GM12878 (cell line): ENCODE results near the gene MAPKAP1. TPM values are rescaled to one million over a fixed set of nuclear protein-coding genes. Genes with fewer than 3 reads are reported as not detected.

ENCODE experiments used
- ATF7 ChIP-seq: fragments of 450-650 bp; IDR thresholded peaks from 2 replicates; pipeline ENCODE4 v1.6.1; 2016; ENCODE audit warnings: low read depth, mild to moderate bottlenecking
- CBX3 ChIP-seq: fragments of 200-600 bp; sonication (generic); IDR thresholded peaks from 2 replicates; pipeline ENCODE4 v1.6.1; 2016; ENCODE audit warnings: low read depth, borderline replicate concordance
- CREB1 ChIP-seq: IDR thresholded peaks from 2 replicates; pipeline ENCODE4 v1.6.1; 2012; ENCODE audit warnings: low read depth, mild to moderate bottlenecking, inconsistent platforms
- DPF2 ChIP-seq: fragments of 450-650 bp; IDR thresholded peaks from 2 replicates; pipeline ENCODE4 v1.6.1; 2017; ENCODE audit warnings: mild to moderate bottlenecking
- EED ChIP-seq: sonication (generic); IDR thresholded peaks from 2 replicates; pipeline ENCODE4 v1.6.1; 2016; ENCODE audit warnings: antibody characterized with exemption, low read depth
- EP300 ChIP-seq, 2 experiments: fragments of 150-350 bp in 1 of 2; IDR thresholded peaks; 2 replicates each; pipeline ENCODE4 v1.6.1; 2011 to 2012; ENCODE audit warnings: low read depth in 2 of 2, low read length in 2 of 2, borderline replicate concordance in 1 of 2, improper control_type of control experiment in 1 of 2, inconsistent platforms in 1 of 2; ENCODE audit not compliant: control insufficient read depth in 1 of 2
- FOXK2 ChIP-seq: fragments of 450-650 bp; IDR thresholded peaks from 2 replicates; pipeline ENCODE4 v1.6.1; 2017; ENCODE audit warnings: mild to moderate bottlenecking, moderate library complexity
- GATAD2B ChIP-seq: fragments of 450-650 bp; conservative IDR thresholded peaks from 2 replicates; pipeline ENCODE4 v1.6.1; 2017; ENCODE audit warnings: low read depth, mild to moderate bottlenecking, moderate library complexity
- LARP7 ChIP-seq: fragments of 450-650 bp; IDR thresholded peaks from 2 replicates; pipeline ENCODE4 v1.6.1; 2017; ENCODE audit warnings: mild to moderate bottlenecking
- MEF2B ChIP-seq: fragments of 450-650 bp; IDR thresholded peaks from 2 replicates; pipeline ENCODE4 v1.6.1; 2018; ENCODE audit warnings: mild to moderate bottlenecking, moderate library complexity; ENCODE audit not compliant: partially characterized antibody, poor library complexity, severe bottlenecking
- MYC ChIP-seq: IDR thresholded peaks from 2 replicates; pipeline ENCODE4 v1.6.1; 2011; ENCODE audit warnings: mild to moderate bottlenecking, low read length, moderate library complexity, inconsistent platforms; ENCODE audit not compliant: insufficient read depth, insufficient replicate concordance, insufficient read length, severe bottlenecking
- POLR2A ChIP-seq: IDR thresholded peaks from 2 replicates; pipeline ENCODE4 v1.6.1; 2011; ENCODE audit warnings: low read depth, mild to moderate bottlenecking, low read length
- RAD21 ChIP-seq: IDR thresholded peaks from 2 replicates; pipeline ENCODE4 v1.6.1; 2011; ENCODE audit warnings: mild to moderate bottlenecking, low read depth, low read length, moderate library complexity; ENCODE audit not compliant: insufficient read depth
- RBBP5 ChIP-seq: fragments of 200-600 bp; sonication (generic); conservative IDR thresholded peaks from 2 replicates; pipeline ENCODE4 v1.6.1; 2016
- RCOR1 ChIP-seq: conservative IDR thresholded peaks from 2 replicates; pipeline ENCODE4 v1.6.1; 2012; ENCODE audit warnings: low read depth, low read length, improper control_type of control experiment
- SMAD5 ChIP-seq: IDR thresholded peaks from 2 replicates; pipeline ENCODE4 v1.6.1; 2016; ENCODE audit warnings: antibody characterized with exemption, low read depth
- STAT3 ChIP-seq: IDR thresholded peaks from 2 replicates; pipeline ENCODE4 v1.6.1; 2011; ENCODE audit warnings: low read depth, low read length, improper control_type of control experiment
- YBX1 ChIP-seq: fragments of 450-650 bp; IDR thresholded peaks from 2 replicates; pipeline ENCODE4 v1.6.1; 2016; ENCODE audit warnings: antibody characterized with exemption
- ZNF207 ChIP-seq: fragments of 450-650 bp; IDR thresholded peaks from 2 replicates; pipeline ENCODE4 v1.6.1; 2014; ENCODE audit warnings: antibody characterized with exemption, mild to moderate bottlenecking, borderline replicate concordance
- polyA plus RNA-seq, 11 experiments: library from polyadenylated mRNA; depleted of rRNA in 4 of 11; unstranded in 6 of 11; stranded (reverse) in 5 of 11; fragments of >200 nt; fragmentation: Nextera tagmentation in 4 of 11; fragmentation: Illumina TruSeq in 1 of 11; extraction: Ambion mirVana in 4 of 11; extraction: Trizol in 1 of 11; gene quantifications; 1 replicate in 1 of 11; 2 replicates in 10 of 11; pipeline versions ENCODE4 v1.2.1 to v1.2.3, GENCODE V29; 2011 to 2016; ENCODE audit warnings: inconsistent platforms in 2 of 11, missing spikeins in 2 of 11, low read depth in 1 of 11
- total RNA-seq, 4 experiments: library from RNA; depleted of rRNA in 3 of 4; stranded (reverse); fragments of >200 nt in 3 of 4; fragmentation: Illumina TruSeq in 1 of 4; extraction: Trizol in 1 of 4; gene quantifications; 2 replicates each; pipeline versions ENCODE4 v1.2.1 to v1.2.3, GENCODE V29; 2013 to 2021
- TF ChIP-seq, protein P1 (sequence below): IDR thresholded peaks from 2 replicates; pipeline ENCODE4 v1.6.1; 2011; ENCODE audit warnings: borderline replicate concordance, low read depth, mild to moderate bottlenecking, moderate library complexity, mixed read lengths, low read length; ENCODE audit not compliant: insufficient read depth; ENCODE audit errors: extremely low read length
- TF ChIP-seq, protein P2 (sequence below): fragments of 450-650 bp; IDR thresholded peaks from 2 replicates; pipeline ENCODE4 v1.6.1; 2016; ENCODE audit warnings: mild to moderate bottlenecking
- TF ChIP-seq, protein P3 (sequence below): IDR thresholded peaks from 2 replicates; pipeline ENCODE4 v1.6.1; 2011; ENCODE audit warnings: low read depth, low read length, improper control_type of control experiment, borderline replicate concordance
- TF ChIP-seq, protein P4 (sequence below): fragments of 450-650 bp; IDR thresholded peaks from 2 replicates; pipeline ENCODE4 v1.6.1; 2014; ENCODE audit warnings: mild to moderate bottlenecking
- TF ChIP-seq, protein P5 (sequence below): IDR thresholded peaks from 2 replicates; pipeline ENCODE4 v1.6.1; 2012; ENCODE audit warnings: low read length, inconsistent platforms
- TF ChIP-seq, protein P6 (sequence below): IDR thresholded peaks from 2 replicates; pipeline ENCODE4 v1.6.1; 2012; ENCODE audit warnings: low read depth, low read length, improper control_type of control experiment

MAPKAP1 gene
- total and polyA plus RNA-seq, 10 of the 15 experiments (the other 5 are each of a cell fraction or from before 2014, with no cell fraction given) = 5.1 to 188 (median 105) TPM

DNA sequence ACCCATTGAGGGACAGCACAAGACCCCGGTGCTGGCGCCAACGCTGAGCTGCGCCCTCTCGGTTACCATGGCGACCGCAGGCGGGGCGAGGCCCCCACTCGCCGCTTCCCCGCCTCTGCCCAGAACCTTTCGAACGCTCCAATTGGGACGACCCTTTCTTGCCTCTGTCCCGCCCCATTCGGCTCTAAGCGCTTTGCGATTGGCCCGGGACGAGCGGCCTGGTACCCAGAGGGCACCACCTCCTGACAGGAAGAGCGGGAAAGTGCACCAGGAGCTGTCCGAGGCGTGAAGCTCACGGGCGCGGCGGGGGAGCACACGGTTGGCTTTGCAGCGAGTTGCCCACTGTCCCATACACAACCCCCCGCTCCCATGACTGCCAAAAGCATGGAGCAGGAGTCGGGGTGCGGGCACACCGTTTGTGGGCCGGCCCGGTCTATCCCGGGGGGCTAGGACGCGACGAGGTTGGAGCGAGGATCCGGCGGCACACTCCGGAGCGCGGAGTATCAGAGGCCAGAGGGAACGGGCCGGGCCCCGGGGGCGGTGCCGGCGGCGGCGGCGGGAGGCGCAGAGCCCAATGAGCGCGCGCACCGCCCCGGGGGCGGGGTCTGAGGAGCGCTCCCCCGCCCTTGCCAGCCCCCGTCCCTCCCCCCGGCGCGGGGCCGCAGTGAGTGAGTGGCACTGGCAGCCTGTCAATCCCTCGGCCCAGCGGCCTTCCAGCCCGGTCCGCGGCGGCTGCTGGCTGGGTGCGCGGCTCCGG is 39.2 kb upstream of the MAPKAP1 start (continued):
- TF ChIP-seq, protein P1, sequence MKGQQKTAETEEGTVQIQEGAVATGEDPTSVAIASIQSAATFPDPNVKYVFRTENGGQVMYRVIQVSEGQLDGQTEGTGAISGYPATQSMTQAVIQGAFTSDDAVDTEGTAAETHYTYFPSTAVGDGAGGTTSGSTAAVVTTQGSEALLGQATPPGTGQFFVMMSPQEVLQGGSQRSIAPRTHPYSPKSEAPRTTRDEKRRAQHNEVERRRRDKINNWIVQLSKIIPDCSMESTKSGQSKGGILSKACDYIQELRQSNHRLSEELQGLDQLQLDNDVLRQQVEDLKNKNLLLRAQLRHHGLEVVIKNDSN = no peak
- TF ChIP-seq GATAD2B (peak; percentile 92), EP300 (IDR thresholded peaks at IDR 0.05; ENCODE audit: borderline replicate concordance in 1 of 2, control insufficient read depth in 1 of 2, low read depth in 2 of 2, low read length in 2 of 2) (no peak), RBBP5 (no peak), RAD21 (no peak), STAT3 (no peak), POLR2A (peak; percentile 85), CBX3 (no peak), RCOR1 (no peak), LARP7 (peak; percentile 87), MYC (no peak), DPF2 (peak; percentile 82; the same call in 1 of the 2 replicates), SMAD5 (no peak), ZNF207 (peak; percentile 79; the same call in 1 of the 2 replicates), FOXK2 (no peak), CREB1 (no peak), MEF2B (peak; percentile 30), YBX1 (no peak), ATF7 (no peak), EED (no peak)
- TF ChIP-seq, protein P2, sequence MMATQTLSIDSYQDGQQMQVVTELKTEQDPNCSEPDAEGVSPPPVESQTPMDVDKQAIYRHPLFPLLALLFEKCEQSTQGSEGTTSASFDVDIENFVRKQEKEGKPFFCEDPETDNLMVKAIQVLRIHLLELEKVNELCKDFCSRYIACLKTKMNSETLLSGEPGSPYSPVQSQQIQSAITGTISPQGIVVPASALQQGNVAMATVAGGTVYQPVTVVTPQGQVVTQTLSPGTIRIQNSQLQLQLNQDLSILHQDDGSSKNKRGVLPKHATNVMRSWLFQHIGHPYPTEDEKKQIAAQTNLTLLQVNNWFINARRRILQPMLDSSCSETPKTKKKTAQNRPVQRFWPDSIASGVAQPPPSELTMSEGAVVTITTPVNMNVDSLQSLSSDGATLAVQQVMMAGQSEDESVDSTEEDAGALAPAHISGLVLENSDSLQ = peak; percentile 89
- TF ChIP-seq, protein P3, sequence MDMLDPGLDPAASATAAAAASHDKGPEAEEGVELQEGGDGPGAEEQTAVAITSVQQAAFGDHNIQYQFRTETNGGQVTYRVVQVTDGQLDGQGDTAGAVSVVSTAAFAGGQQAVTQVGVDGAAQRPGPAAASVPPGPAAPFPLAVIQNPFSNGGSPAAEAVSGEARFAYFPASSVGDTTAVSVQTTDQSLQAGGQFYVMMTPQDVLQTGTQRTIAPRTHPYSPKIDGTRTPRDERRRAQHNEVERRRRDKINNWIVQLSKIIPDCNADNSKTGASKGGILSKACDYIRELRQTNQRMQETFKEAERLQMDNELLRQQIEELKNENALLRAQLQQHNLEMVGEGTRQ = no peak
- TF ChIP-seq, protein P4, sequence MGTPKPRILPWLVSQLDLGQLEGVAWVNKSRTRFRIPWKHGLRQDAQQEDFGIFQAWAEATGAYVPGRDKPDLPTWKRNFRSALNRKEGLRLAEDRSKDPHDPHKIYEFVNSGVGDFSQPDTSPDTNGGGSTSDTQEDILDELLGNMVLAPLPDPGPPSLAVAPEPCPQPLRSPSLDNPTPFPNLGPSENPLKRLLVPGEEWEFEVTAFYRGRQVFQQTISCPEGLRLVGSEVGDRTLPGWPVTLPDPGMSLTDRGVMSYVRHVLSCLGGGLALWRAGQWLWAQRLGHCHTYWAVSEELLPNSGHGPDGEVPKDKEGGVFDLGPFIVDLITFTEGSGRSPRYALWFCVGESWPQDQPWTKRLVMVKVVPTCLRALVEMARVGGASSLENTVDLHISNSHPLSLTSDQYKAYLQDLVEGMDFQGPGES = peak; percentile 63; the same call in 1 of the 2 replicates
- TF ChIP-seq, protein P5, sequence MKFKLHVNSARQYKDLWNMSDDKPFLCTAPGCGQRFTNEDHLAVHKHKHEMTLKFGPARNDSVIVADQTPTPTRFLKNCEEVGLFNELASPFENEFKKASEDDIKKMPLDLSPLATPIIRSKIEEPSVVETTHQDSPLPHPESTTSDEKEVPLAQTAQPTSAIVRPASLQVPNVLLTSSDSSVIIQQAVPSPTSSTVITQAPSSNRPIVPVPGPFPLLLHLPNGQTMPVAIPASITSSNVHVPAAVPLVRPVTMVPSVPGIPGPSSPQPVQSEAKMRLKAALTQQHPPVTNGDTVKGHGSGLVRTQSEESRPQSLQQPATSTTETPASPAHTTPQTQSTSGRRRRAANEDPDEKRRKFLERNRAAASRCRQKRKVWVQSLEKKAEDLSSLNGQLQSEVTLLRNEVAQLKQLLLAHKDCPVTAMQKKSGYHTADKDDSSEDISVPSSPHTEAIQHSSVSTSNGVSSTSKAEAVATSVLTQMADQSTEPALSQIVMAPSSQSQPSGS = no peak
- TF ChIP-seq, protein P6, sequence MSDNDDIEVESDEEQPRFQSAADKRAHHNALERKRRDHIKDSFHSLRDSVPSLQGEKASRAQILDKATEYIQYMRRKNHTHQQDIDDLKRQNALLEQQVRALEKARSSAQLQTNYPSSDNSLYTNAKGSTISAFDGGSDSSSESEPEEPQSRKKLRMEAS = 0 out of 2 replicates have a peak, but pooled peaks have one; percentile 53
- TF ChIP-seq, all 136 proteins: peak for 32
